ENCODE measurements around the gene CUL7. TPM values are rescaled to one million over a fixed set of nuclear protein-coding genes. Genes with fewer than 3 reads are reported as not detected.
"Not testable (repeated sequence)": the region's sequence is repeated elsewhere in the genome, so short reads cannot be mapped to it uniquely, and the experiment has no call there.

The CUL7 gene
- total and polyA plus RNA-seq, 9 of the 15 experiments (the other 6 are each of a cell fraction or from before 2014, with no cell fraction given): 0.44 to 20.1 (median 8.6) TPM

DNA sequence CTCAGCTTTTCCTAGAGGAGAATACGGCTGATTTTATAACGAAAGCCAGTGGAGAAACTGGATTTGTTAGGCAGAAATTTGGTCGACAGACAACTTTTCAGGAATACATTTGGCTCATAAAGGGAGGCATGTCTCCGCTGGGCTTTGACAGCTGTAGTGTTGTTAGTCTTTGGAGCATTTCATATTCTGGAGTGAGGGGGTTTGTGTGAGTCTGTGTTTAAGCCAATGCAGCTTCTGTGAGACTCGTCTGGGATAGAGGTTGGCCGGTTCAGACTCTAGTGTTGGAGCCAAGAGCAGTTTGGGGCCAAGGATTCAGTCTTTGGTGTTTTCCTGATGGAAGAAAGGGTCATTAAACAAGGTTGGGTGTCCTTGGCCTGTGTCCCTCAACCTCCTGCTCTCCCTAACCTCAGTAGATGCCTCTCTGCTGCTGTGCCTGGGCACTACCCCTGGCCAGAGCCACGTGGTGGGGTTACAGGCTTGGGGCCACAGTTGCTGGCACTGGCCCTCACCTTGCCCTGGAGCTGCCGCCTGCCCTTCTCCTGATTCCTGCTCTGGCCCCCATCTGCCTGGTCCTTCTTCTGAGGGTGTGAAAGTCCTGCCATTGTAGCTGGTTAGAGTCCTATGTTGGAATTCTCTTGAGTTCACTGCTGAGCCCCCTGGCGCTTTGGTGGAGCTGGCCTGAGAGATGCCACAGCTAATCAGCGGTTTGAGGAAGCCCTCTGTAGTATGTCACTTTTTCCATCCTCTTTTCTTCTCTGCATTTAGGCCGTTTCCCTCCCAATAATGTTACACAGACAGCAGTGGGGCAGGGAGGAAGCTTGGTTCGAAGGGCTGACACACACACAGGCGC lies 29.4 kb upstream of the CUL7 start (continued):
- TF ChIP-seq RB1 (IDR thresholded peaks at IDR 0.05; ENCODE audit: low read depth) (no peak), ZNF561 (CRISPR knock-in tag; conservative IDR thresholded peaks at IDR 0.05) (no peak), GTF2F1 (IDR thresholded peaks at IDR 0.05; ENCODE audit: low read depth, low read length) (no peak)

- H4K20me1 ChIP-seq (replicated peaks; ENCODE audit: control insufficient read depth, insufficient read depth, low read length); H3K36me3 ChIP-seq (ENCODE audit: control insufficient read depth, insufficient read depth, low read length); FAIRE-seq; H3K27ac ChIP-seq (ENCODE audit: extremely low read depth, low read depth, low read length); BruUV-seq (replicated peaks); intact Hi-C loops (cut with micrococcal nuclease); H3K27me3 ChIP-seq (ENCODE audit: control insufficient read depth in 2 of 2, insufficient read depth in 2 of 2, low read length in 2 of 2); H3K4me1 ChIP-seq (replicated peaks in 1 of 2; ENCODE audit: control insufficient read depth in 2 of 2, insufficient read depth in 2 of 2, low read length in 2 of 2); H2AFZ ChIP-seq (ENCODE audit: low read depth, low read length); DNase-seq (ENCODE audit: extremely low read depth in 1 of 4, low spot score in 3 of 4); H3K79me2 ChIP-seq (ENCODE audit: control insufficient read depth, insufficient read depth, low read length); H3K9me1 ChIP-seq (ENCODE audit: control insufficient read depth, insufficient read depth, low read length); H3K9ac ChIP-seq (ENCODE audit: insufficient read depth in 1 of 2, low read depth in 2 of 2, low read length in 2 of 2); in situ Hi-C loops (cut with MboI); H3K4me2 ChIP-seq (ENCODE audit: insufficient read depth, low read length); CTCF ChIA-PET (ENCODE audit: low intra/inter-chr PET ratio); H3K4me3 ChIP-seq; ATAC-seq; H3K9me3 ChIP-seq (replicated peaks; ENCODE audit: control insufficient read depth, insufficient read depth, low read depth, low read length): not testable (repeated sequence)
- POLR2A ChIA-PET: interaction anchor here (0.7 to 1.7 kb wide), 5 partner anchors 11 to 152 kb away, joined by 3 to 8 read pairs (median 5); partner anchors contain the start of genes CNPY3, KLC4 and MRPL2
- WGBS (ENCODE audit: insufficient coverage, low coverage, missing lambda C conversion rate): 56% methylated on average over 9 of the region's 9 CpGs
Measured at GRCh38 chr6:43081922-43082321, 28.3 kb upstream of the CUL7 start.
